Measurements from ENCODE around the gene ARIH2.

GRCh38 chr3:48926425-48927392, 8.1 kb downstream of the ARIH2 start:
- no peak for TF ChIP-seq CTCF (IDR thresholded peaks at IDR 0.05)
- TF ChIP-seq REST (IDR thresholded peaks at IDR 0.05; ENCODE audit: insufficient read depth in 1 of 2, low read depth in 2 of 2, low read length in 1 of 2), result no peak
- no peak for TF ChIP-seq POLR2AphosphoS5 (IDR thresholded peaks at IDR 0.05; ENCODE audit: low read depth, low read length)
- TF ChIP-seq SIN3A (IDR thresholded peaks at IDR 0.05; ENCODE audit: borderline replicate concordance, insufficient read depth, low read depth, low read length), result no peak
